Rectal smooth muscle tissue (tissue), 1 donor: Measurements from ENCODE around the gene UROC1.

Source experiments
- H3K27ac ChIP-seq: one replicate; pipeline ENCODE4 v1.7.0; 2013; ENCODE audit warnings: low read depth, low read length, inconsistent platforms
- H3K27me3 ChIP-seq: one replicate; pipeline ENCODE4 v1.7.0; 2013; ENCODE audit warnings: low read length; ENCODE audit not compliant: control insufficient read depth, insufficient read depth
- H3K36me3 ChIP-seq: one replicate; pipeline ENCODE4 v1.7.0; 2013; ENCODE audit warnings: low read length; ENCODE audit not compliant: control insufficient read depth, insufficient read depth
- H3K4me1 ChIP-seq: one replicate; pipeline ENCODE4 v1.7.0; 2013; ENCODE audit warnings: low read length; ENCODE audit not compliant: control insufficient read depth, insufficient read depth
- H3K4me3 ChIP-seq: one replicate; pipeline ENCODE4 v1.7.0; 2013; ENCODE audit warnings: low read length
- H3K9ac ChIP-seq: one replicate; pipeline ENCODE4 v1.7.0; 2013; ENCODE audit warnings: low read length

The UROC1 gene

DNA sequence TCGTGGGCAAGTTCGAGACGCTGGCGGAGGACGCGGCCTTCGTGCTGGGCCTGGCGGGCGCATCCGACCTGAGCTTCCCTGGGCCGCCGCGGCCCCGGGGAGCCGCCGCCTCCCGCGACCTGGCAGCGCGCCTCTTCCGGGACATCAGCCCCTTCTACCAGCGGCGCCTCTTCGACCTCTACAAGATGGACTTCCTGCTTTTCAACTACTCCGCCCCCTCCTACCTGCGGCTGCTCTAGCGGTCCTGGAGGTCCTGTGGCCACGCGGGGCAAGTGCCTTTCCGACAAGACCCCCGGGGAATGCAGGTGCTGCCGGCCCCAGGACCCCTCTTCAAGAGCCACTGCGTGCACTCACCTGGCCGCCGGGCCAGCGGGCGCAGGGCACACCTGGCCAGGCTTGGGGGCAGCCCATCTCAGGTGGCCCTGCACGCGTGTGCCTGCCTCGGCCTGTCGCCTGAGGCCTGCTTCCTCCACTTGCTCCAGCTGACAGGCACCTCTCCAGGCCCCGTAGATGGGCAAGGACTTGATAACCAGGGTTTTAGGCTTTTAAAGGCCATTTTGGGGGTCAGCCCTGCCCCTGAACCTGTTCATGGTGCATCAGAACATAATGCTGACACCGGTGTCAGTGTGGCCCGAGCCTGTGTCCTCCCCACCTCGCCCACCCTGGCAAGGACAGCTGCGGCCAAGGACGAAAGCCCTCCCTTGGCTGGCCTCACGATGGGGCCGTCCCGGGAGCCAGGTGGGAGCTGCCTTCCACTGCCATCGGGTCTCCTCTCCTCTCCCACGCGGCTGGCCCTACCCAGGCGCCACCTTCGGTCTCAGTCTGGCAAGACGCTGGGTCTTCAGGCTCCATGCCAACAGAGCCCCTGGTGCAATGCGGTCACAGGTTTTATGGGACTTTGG lies 25.0 kb upstream of the UROC1 start:
- Histone ChIP-seq H3K9ac (no peak overlapping the region), H3K27ac (no peak overlapping the region), H3K27me3 (peaks cover 2% of the 10 kb centered on the region), H3K4me3 (no peak overlapping the region), H3K36me3 (no peaks in the 10 kb centered on the region), H3K4me1 (no peaks in the 10 kb centered on the region)

GRCh38 chr3:126541628-126542339 lies 24.2 kb upstream of the UROC1 start:
- no peak overlapping the region for H3K9ac ChIP-seq
- no peak overlapping the region for H3K27ac ChIP-seq
- H3K27me3 ChIP-seq: peaks cover 2% of the 10 kb centered on the region
- H3K36me3 ChIP-seq: no peaks in the 10 kb centered on the region
- no peak overlapping the region for H3K4me3 ChIP-seq
- H3K4me1 ChIP-seq: no peaks in the 10 kb centered on the region

- H3K9ac ChIP-seq: no peak overlapping the region
- H3K27me3 ChIP-seq: peaks cover 2% of the 10 kb centered on the region
- no peaks in the 10 kb centered on the region for H3K36me3 ChIP-seq
- no peak overlapping the region for H3K4me3 ChIP-seq
- no peaks in the 10 kb centered on the region for H3K4me1 ChIP-seq
- no peak overlapping the region for H3K27ac ChIP-seq
Measured at GRCh38 chr3:126540951-126541627, 23.5 kb upstream of the UROC1 start.

- no peaks in the 10 kb centered on the region for H3K4me1 ChIP-seq
- peaks cover 2% of the 10 kb centered on the region for H3K27me3 ChIP-seq
- no peaks in the 10 kb centered on the region for H3K36me3 ChIP-seq
- H3K9ac ChIP-seq: no peak overlapping the region
- H3K27ac ChIP-seq: no peak overlapping the region
- H3K4me3 ChIP-seq: no peak overlapping the region
Measured at GRCh38 chr3:126540342-126540849, 22.8 kb upstream of the UROC1 start.

DNA sequence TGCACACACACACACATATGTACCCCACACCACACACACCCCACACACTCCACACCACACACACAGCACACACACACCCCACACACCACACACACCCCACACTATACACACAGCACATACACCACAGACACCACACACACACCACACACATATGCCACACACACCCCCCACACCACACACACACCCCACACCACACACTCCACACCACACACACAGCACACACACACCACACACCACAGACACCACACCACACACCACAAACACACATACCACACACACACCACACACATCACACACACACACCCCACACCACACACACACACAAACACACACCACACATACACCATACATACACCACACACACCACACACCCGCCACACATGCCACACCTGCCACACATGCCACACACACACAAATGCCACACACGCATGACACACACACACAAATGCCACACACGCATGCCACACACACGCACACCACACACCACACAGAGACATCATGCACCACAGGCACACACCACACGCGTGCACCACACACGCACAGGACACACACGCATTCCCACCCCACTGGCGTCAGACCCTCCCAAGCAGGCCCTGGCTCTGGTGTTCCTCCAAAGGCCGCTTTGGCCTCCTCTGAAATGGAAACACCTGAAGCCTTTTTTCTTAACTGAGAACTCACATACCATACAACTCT lies 22.1 kb upstream of the UROC1 start:
- no peak overlapping the region for H3K9ac ChIP-seq
- H3K4me1 ChIP-seq: no peaks in the 10 kb centered on the region
- no peak overlapping the region for H3K27ac ChIP-seq
- no peaks in the 10 kb centered on the region for H3K36me3 ChIP-seq
- H3K27me3 ChIP-seq: peaks cover 2% of the 10 kb centered on the region
- H3K4me3 ChIP-seq: no peak overlapping the region

DNA sequence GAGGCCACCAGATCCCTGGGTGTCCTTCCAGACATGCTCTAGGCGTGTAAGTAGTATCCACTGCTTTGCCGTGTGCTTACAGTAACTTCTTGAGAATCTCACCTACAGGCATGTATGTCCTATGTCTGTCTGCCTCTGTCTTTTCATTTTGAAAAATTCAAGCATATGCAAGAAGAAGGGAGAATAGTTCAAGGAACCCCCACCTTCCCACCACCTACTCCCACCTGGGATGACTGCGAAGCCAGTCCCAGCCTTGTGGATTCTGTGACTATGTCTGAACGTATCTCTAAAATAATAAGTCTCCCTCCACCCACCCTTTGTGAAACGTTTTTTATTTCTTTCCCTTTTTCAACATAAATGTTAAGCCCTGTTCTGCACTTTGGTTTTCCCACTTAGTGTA lies 21.4 kb upstream of the UROC1 start:
- peaks cover 2% of the 10 kb centered on the region for H3K27me3 ChIP-seq

DNA sequence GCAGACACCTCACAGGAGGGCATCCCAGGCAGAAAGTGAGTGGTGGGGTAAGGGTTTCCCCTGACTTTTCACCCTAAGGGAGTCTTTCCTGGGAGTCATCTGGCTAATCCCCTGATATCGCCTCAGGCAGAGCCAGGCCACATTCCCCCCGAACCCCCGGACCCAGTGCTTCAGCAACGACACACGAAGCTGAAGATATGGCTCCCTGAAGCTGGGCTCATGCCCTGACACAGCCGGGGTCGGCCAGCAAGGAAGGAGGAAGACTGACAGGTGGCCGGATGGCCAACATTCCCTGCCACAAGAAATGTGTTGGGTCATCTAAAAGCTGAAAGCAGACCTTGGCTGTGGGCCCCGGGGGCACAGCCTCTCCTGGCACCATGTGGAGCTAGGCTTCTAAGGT lies 20.7 kb upstream of the UROC1 start:
- Histone ChIP-seq H3K9ac (no peak overlapping the region), H3K36me3 (no peaks in the 10 kb centered on the region), H3K4me3 (no peak overlapping the region), H3K27me3 (peaks cover 2% of the 10 kb centered on the region), H3K4me1 (no peaks in the 10 kb centered on the region), H3K27ac (no peak overlapping the region)

More for the DNA sequence above, 21.4 kb upstream of the UROC1 start:
- Histone ChIP-seq H3K4me1 (no peaks in the 10 kb centered on the region), H3K27ac (no peak overlapping the region), H3K9ac (no peak overlapping the region), H3K4me3 (no peak overlapping the region), H3K36me3 (no peaks in the 10 kb centered on the region)

GRCh38 chr3:126537730-126538281 lies 20.2 kb upstream of the UROC1 start:
- H3K27ac ChIP-seq: no peak overlapping the region
- H3K36me3 ChIP-seq: no peaks in the 10 kb centered on the region
- H3K27me3 ChIP-seq: peaks cover 2% of the 10 kb centered on the region
- H3K9ac ChIP-seq: no peak overlapping the region
- no peak overlapping the region for H3K4me3 ChIP-seq
- H3K4me1 ChIP-seq: no peaks in the 10 kb centered on the region

- Histone ChIP-seq H3K27ac (no peak overlapping the region), H3K4me3 (no peak overlapping the region), H3K27me3 (peaks cover 2% of the 10 kb centered on the region), H3K9ac (no peak overlapping the region), H3K4me1 (no peaks in the 10 kb centered on the region), H3K36me3 (no peaks in the 10 kb centered on the region)
Measured at GRCh38 chr3:126537116-126537729, 19.6 kb upstream of the UROC1 start.

DNA sequence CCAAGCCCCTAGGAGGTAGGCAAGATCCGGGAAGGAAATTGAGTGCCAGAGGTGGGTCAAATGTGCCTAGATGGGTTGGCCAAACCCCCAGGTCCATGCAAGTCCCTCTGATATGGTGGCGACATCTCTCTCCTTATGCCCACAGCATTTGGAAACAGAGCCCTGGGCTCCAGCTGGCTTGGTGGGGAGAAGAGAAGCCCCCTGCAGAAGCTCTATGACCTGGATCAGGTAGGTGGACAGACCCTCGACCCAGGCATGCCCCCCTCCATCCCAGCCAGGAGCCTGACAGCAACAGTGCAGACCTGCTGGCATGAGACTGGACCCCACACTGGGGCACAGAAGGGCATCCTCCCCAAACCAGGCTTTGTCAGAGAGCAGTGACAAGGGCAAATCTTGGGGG lies 18.6 kb upstream of the UROC1 start:
- H3K9ac ChIP-seq: no peak overlapping the region
- H3K27me3 ChIP-seq: peaks cover 2% of the 10 kb centered on the region

GRCh38 chr3:126535636-126536035 lies 18.1 kb upstream of the UROC1 start:
- Histone ChIP-seq H3K27me3 (peaks cover 2% of the 10 kb centered on the region), H3K36me3 (no peaks in the 10 kb centered on the region), H3K4me1 (no peaks in the 10 kb centered on the region), H3K4me3 (no peak overlapping the region), H3K9ac (no peak overlapping the region), H3K27ac (no peak overlapping the region)

More for the DNA sequence above, 18.6 kb upstream of the UROC1 start:
- Histone ChIP-seq H3K4me1 (no peaks in the 10 kb centered on the region), H3K36me3 (no peaks in the 10 kb centered on the region), H3K4me3 (no peak overlapping the region), H3K27ac (no peak overlapping the region)
